DND-41 (cell line): ENCODE data around the gene ARHGAP24.

Experiments
- EZH2 ChIP-seq: IDR thresholded peaks from 3 replicates; pipeline ENCODE4 v1.6.1; 2012; ENCODE audit warnings: borderline replicate concordance, low read depth, mild to moderate bottlenecking, moderate library complexity, low read length, inconsistent platforms; ENCODE audit not compliant: severe bottlenecking
- TF ChIP-seq, protein P1 (sequence below): IDR thresholded peaks from 2 replicates; pipeline ENCODE4 v1.5.1; 2012; ENCODE audit warnings: borderline replicate concordance, low read length, moderate library complexity, mild to moderate bottlenecking; ENCODE audit not compliant: poor library complexity, severe bottlenecking; ENCODE audit errors: extremely low read depth

DNA sequence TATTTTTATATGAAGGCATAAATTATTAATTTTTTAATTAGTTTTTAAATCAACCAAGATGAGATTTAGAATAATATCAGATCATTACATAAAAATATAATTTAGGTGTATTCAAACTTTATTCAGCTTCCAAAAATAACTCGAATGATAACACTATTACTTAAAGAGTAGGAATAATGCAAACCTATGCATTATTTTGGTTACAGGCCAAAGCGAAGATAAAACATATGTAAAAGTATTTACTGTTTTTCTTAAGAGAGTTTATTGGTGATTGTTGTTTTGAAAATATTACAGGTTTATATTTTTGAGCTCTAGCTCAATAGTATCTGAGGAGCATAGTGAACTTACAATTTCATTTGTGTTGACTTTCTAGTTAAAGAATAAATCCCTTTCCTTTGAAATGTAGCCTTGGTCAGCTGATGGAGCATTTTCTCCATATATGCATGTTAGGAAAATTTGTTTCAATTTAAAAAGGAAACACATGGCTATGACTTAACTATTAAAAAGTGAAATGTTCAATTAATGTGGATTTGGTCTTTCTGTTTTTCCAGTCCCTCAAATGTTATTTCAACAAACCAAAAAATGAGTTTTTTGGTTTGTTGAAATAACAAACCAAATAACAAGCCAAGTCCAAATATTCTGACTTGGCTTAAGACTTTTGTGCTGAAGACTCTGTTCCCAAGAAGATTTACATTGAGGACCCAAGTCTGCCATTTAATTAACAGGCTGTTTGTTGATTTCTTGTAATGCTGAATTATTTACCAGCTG is 346.9 kb downstream of the ARHGAP24 start:
- TF ChIP-seq, protein P1, sequence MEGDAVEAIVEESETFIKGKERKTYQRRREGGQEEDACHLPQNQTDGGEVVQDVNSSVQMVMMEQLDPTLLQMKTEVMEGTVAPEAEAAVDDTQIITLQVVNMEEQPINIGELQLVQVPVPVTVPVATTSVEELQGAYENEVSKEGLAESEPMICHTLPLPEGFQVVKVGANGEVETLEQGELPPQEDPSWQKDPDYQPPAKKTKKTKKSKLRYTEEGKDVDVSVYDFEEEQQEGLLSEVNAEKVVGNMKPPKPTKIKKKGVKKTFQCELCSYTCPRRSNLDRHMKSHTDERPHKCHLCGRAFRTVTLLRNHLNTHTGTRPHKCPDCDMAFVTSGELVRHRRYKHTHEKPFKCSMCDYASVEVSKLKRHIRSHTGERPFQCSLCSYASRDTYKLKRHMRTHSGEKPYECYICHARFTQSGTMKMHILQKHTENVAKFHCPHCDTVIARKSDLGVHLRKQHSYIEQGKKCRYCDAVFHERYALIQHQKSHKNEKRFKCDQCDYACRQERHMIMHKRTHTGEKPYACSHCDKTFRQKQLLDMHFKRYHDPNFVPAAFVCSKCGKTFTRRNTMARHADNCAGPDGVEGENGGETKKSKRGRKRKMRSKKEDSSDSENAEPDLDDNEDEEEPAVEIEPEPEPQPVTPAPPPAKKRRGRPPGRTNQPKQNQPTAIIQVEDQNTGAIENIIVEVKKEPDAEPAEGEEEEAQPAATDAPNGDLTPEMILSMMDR: no peak
- no peak for TF ChIP-seq EZH2
